A549 (cell line): ENCODE measurements around the gene RASGRP2. TPM values are rescaled to one million over a fixed set of nuclear protein-coding genes. Genes with fewer than 3 reads are reported as not detected.

Experiments
- ATAC-seq, 2 experiments: fragments of 200-7000 bp in 1 of 2; fragments of >200 bp in 1 of 2; cut with Nextera tagmentation in 1 of 2; cut with Tn5 transposase in 1 of 2; 3 replicates each; pipeline versions ENCODE4 v1.8.0 to v1.9.1; 2018 to 2020; ENCODE audit warnings: mild to moderate bottlenecking in 1 of 2, moderate library complexity in 1 of 2
- CTCF ChIA-PET: fragments of 300-600 bp; sonication (Branson Sonifier 250); formaldehyde crosslinking; extraction: SDS; loops from one replicate; lab custom pipeline; 2021; ENCODE audit warnings: antibody characterized with exemption, inconsistent platforms; lab: Yijun Ruan, JAX
- POLR2A ChIA-PET: fragments of 350-600 bp; formaldehyde crosslinking; extraction: SDS; loops from one replicate; lab custom pipeline; 2021; ENCODE audit warnings: antibody characterized with exemption, inconsistent platforms; lab: Yijun Ruan, JAX
- DNase-seq, 2 experiments: peaks; one replicate each; pipeline versions ENCODE4 v3.0.0 to v3.0.0-alpha.2; 2011 to 2016; ENCODE audit warnings: low read depth in 1 of 2, low spot score in 1 of 2
- FAIRE-seq: peaks from 2 replicates; lab custom pipeline; 2011; peaks lifted over from hg19 to GRCh38; lab: Jason Lieb, UNC
- H3K27ac ChIP-seq, 2 experiments: fragments of >200 bp; sonication (Bioruptor Twin); formaldehyde crosslinking; 3 replicates each; pipeline ENCODE4 v1.5.1; 2016 to 2017
- H3K4me1 ChIP-seq: fragments of >200 bp; sonication (Bioruptor Twin); formaldehyde crosslinking; 3 replicates; pipeline ENCODE4 v1.6.1; 2016
- H3K4me2 ChIP-seq: fragments of >200 bp; sonication (Bioruptor Twin); formaldehyde crosslinking; 3 replicates; pipeline ENCODE4 v1.6.1; 2016
- H3K4me3 ChIP-seq: fragments of >200 bp; sonication (Bioruptor Twin); formaldehyde crosslinking; 3 replicates; pipeline ENCODE4 v1.5.1; 2016
- H3K9me3 ChIP-seq: fragments of >200 bp; sonication (Bioruptor Twin); formaldehyde crosslinking; 3 replicates; pipeline ENCODE4 v1.6.1; 2016
- ATOH8 ChIP-seq: fragments of 250-450 bp; sonication (Bioruptor Pico); IDR thresholded peaks from 2 replicates; pipeline ENCODE4 v1.5.0; 2020; ENCODE audit warnings: low read depth, mild to moderate bottlenecking, moderate library complexity
- BHLHE40 ChIP-seq: IDR thresholded peaks from 2 replicates; pipeline ENCODE4 v1.6.1; 2012; ENCODE audit warnings: low read depth, low read length, inconsistent platforms
- CBX2 ChIP-seq: fragments of 200-600 bp; sonication (generic); IDR thresholded peaks from 2 replicates; pipeline ENCODE4 v1.6.1; 2016; ENCODE audit warnings: low read depth, mild to moderate bottlenecking, borderline replicate concordance
- CEBPB ChIP-seq, 2 experiments: fragments of >200 bp in 1 of 2; sonication (Bioruptor Twin) in 1 of 2; formaldehyde crosslinking in 1 of 2; IDR thresholded peaks; 2 replicates each; pipeline ENCODE4 v1.6.1; 2012 to 2016
- CHD2 ChIP-seq: fragments of 150-350 bp; IDR thresholded peaks from 2 replicates; pipeline ENCODE4 v1.6.1; 2014; ENCODE audit warnings: low read length; ENCODE audit not compliant: partially characterized antibody
- CHD4 ChIP-seq: fragments of 200-600 bp; sonication (generic); IDR thresholded peaks from 2 replicates; pipeline ENCODE4 v1.6.1; 2016; ENCODE audit warnings: antibody characterized with exemption, mild to moderate bottlenecking, borderline replicate concordance
- EHF ChIP-seq: fragments of 250-450 bp; sonication (Bioruptor Pico); IDR thresholded peaks from 2 replicates; pipeline ENCODE4 v1.5.0; 2020; ENCODE audit warnings: mild to moderate bottlenecking
- EHMT2 ChIP-seq: fragments of 200-600 bp; sonication (generic); IDR thresholded peaks from 2 replicates; pipeline ENCODE4 v1.6.1; 2016; ENCODE audit warnings: antibody characterized with exemption, low read depth, mild to moderate bottlenecking, moderate library complexity
- EP300 ChIP-seq, 2 experiments: fragments of >200 bp; sonication (Bioruptor Twin); formaldehyde crosslinking; IDR thresholded peaks; 2 replicates in 1 of 2; 3 replicates in 1 of 2; pipeline ENCODE4 v1.6.1; 2016 to 2017
- FOSL2 ChIP-seq, 2 experiments: fragments of 450-650 bp in 1 of 2; fragments of >200 bp in 1 of 2; sonication (Bioruptor Twin) in 1 of 2; formaldehyde crosslinking; IDR thresholded peaks; 2 replicates each; pipeline versions ENCODE4 v1.5.0 to v1.6.1; 2016 to 2020; ENCODE audit warnings: mild to moderate bottlenecking in 1 of 2, moderate library complexity in 1 of 2
- FOXS1 ChIP-seq: fragments of 250-450 bp; sonication (Bioruptor Pico); IDR thresholded peaks from 2 replicates; pipeline ENCODE4 v1.5.0; 2020; ENCODE audit warnings: mild to moderate bottlenecking, moderate library complexity
- GATA3 ChIP-seq: IDR thresholded peaks from 2 replicates; pipeline ENCODE4 v1.6.1; 2012; ENCODE audit warnings: borderline replicate concordance
- HDAC2 ChIP-seq: fragments of 200-600 bp; sonication (generic); IDR thresholded peaks from 2 replicates; pipeline ENCODE4 v1.6.1; 2016
- HOXA7 ChIP-seq: fragments of 250-450 bp; sonication (Bioruptor Pico); IDR thresholded peaks from 2 replicates; pipeline ENCODE4 v1.5.0; 2020; ENCODE audit warnings: mild to moderate bottlenecking, moderate library complexity
- KDM1A ChIP-seq: fragments of 200-600 bp; sonication (generic); IDR thresholded peaks from 2 replicates; pipeline ENCODE4 v1.6.1; 2016; ENCODE audit warnings: low read depth, mild to moderate bottlenecking
- KDM5A ChIP-seq: fragments of 200-600 bp; sonication (generic); IDR thresholded peaks from 2 replicates; pipeline ENCODE4 v1.6.1; 2016; ENCODE audit warnings: antibody characterized with exemption, mild to moderate bottlenecking
- MAFK ChIP-seq: fragments of 450-650 bp; IDR thresholded peaks from 2 replicates; pipeline ENCODE4 v1.6.1; 2014; ENCODE audit not compliant: partially characterized antibody
- MAZ ChIP-seq: fragments of 150-350 bp; IDR thresholded peaks from 2 replicates; pipeline ENCODE4 v1.6.1; 2014; ENCODE audit warnings: antibody characterized with exemption, low read depth, low read length, borderline replicate concordance
- MYC ChIP-seq: IDR thresholded peaks from 2 replicates; pipeline ENCODE4 v1.6.1; 2012; ENCODE audit warnings: mild to moderate bottlenecking, inconsistent platforms, low read length, improper control_type of control experiment, borderline replicate concordance
- NFE2L2 ChIP-seq: fragments of 150-350 bp; conservative IDR thresholded peaks from 2 replicates; pipeline ENCODE4 v1.6.1; 2014; ENCODE audit warnings: low read length
- REST ChIP-seq: fragments of 200-600 bp; sonication (generic); IDR thresholded peaks from 2 replicates; pipeline ENCODE4 v1.6.1; 2016; ENCODE audit warnings: antibody characterized with exemption, mild to moderate bottlenecking, moderate library complexity
- RFX5 ChIP-seq: fragments of 450-650 bp; IDR thresholded peaks from 2 replicates; pipeline ENCODE4 v1.7.1; 2014; ENCODE audit warnings: antibody characterized with exemption, mild to moderate bottlenecking, moderate library complexity
- RNF2 ChIP-seq: fragments of 200-600 bp; sonication (generic); IDR thresholded peaks from 2 replicates; pipeline ENCODE4 v1.6.1; 2016; ENCODE audit warnings: low read depth, mild to moderate bottlenecking, antibody characterized with exemption, moderate library complexity, borderline replicate concordance
- SMC3 ChIP-seq: fragments of >200 bp; sonication (Bioruptor Twin); formaldehyde crosslinking; IDR thresholded peaks from 3 replicates; pipeline ENCODE4 v1.6.1; 2018; ENCODE audit warnings: inconsistent platforms
- ZC3H11A ChIP-seq: fragments of 450-650 bp; IDR thresholded peaks from 2 replicates; pipeline ENCODE4 v1.6.1; 2014; ENCODE audit warnings: antibody characterized with exemption, mild to moderate bottlenecking
- ZFP36 ChIP-seq: fragments of 450-650 bp; IDR thresholded peaks from 2 replicates; pipeline ENCODE4 v1.6.1; 2014; ENCODE audit warnings: borderline replicate concordance; ENCODE audit not compliant: partially characterized antibody
- ZNF302 ChIP-seq: fragments of 250-450 bp; sonication (Bioruptor Pico); IDR thresholded peaks from 2 replicates; pipeline ENCODE4 v1.9.0; 2021; ENCODE audit warnings: inconsistent platforms, mild to moderate bottlenecking, moderate library complexity
- WGBS: methylation state at CpG from one replicate; pipeline ENCODE4 v1.1.6; 2017; ENCODE audit errors: missing lambda C conversion rate; 5-methylcytosine and 5-hydroxymethylcytosine counted together
- polyA plus RNA-seq, 4 experiments: library from polyadenylated mRNA; depleted of rRNA in 3 of 4; stranded (reverse); fragments of >200 nt; fragmentation: RNase III in 1 of 4; extraction: RNeasy Plus Mini Kit Qiagen cat#74134 plus additional on column Dnase treatment in 1 of 4; gene quantifications; 2 replicates in 3 of 4; 3 replicates in 1 of 4; pipeline ENCODE4 v1.2.3, GENCODE V29; 2011 to 2017
- TF ChIP-seq, protein P1 (sequence below): IDR thresholded peaks from 2 replicates; pipeline ENCODE4 v1.6.1; 2012; ENCODE audit warnings: low read depth, borderline replicate concordance
- TF ChIP-seq, protein P2 (sequence below): IDR thresholded peaks from 2 replicates; pipeline ENCODE4 v1.6.1; 2012

The RASGRP2 gene
- polyA plus RNA-seq, 2 of the 4 experiments (the other 2 are of a cell fraction), result 0.88 to 0.89 TPM

- H3K27ac ChIP-seq, result no peak overlapping the region
- no peak for ATAC-seq
- ChIA-PET CTCF (interaction anchor here (0.7 to 7.1 kb wide), 4 partner anchors 11 to 27 kb away, joined by 3 to 73 read pairs (median 4); partner anchors contain the start of genes RASGRP2 and SF1), POLR2A (no interaction called here)
- peaks cover 5% of the 10 kb centered on the region; the same call in 1 of the 3 replicates for H3K4me1 ChIP-seq
- FAIRE-seq, result no peak
- no peak overlapping the region for H3K4me3 ChIP-seq
- H3K9me3 ChIP-seq, result no peaks in the 10 kb centered on the region
- TF ChIP-seq RFX5 (no peak), ATOH8 (CRISPR knock-in tag) (no peak), ZFP36 (no peak), HDAC2 (no peak), MAZ (no peak), RNF2 (no peak), CHD4 (no peak)
- WGBS, result 91% methylated on average over 30 of the region's 30 CpGs
- no peak for DNase-seq
- H3K4me2 ChIP-seq, result no peak overlapping the region
Observed at GRCh38 chr11:64765291-64765850, 21.4 kb upstream of the RASGRP2 start.

DNA sequence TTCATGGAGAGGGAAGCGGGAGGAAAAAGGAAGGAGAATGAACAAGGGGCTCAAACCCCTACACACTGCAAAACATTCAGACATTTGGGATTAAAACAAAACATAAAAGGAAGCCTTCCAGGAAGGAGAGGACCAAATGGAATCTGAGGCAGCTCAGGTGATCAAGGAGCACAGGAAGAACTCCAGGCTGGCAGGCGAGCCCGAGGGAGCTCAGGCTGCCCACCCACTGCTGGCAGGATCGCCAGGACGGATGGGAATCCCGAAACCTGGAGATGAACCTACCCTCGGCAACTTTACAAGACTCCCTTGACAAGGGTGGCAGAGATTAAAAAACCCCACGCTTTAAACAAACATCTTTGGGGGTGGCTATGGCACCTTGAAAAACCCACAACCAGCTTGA lies 20.8 kb upstream of the RASGRP2 start:
- ChIA-PET CTCF (interaction anchor here (0.7 to 7.1 kb wide), 5 partner anchors 12 to 21 kb away, joined by 3 to 73 read pairs (median 4); partner anchors contain the start of genes RASGRP2 and SF1), POLR2A (no interaction called here)
- no peak for ATAC-seq
- no peak overlapping the region for H3K4me2 ChIP-seq
- 94% methylated on average over 8 of the region's 8 CpGs for WGBS
- TF ChIP-seq ZFP36 (no peak), KDM5A (no peak), KDM1A (no peak), RFX5 (no peak), CEBPB (IDR thresholded peaks at IDR 0.05) (no peak), EP300 (IDR thresholded peaks at IDR 0.05) (no peak), MYC (no peak), FOSL2 (IDR thresholded peaks at IDR 0.05) (no peak), FOSL2 (CRISPR knock-in tag; IDR thresholded peaks at IDR 0.05) (no peak), HOXA7 (CRISPR knock-in tag) (no peak), HDAC2 (no peak), RNF2 (no peak), ZC3H11A (no peak), ZNF302 (no peak), MAFK (no peak)
- TF ChIP-seq, protein P1, sequence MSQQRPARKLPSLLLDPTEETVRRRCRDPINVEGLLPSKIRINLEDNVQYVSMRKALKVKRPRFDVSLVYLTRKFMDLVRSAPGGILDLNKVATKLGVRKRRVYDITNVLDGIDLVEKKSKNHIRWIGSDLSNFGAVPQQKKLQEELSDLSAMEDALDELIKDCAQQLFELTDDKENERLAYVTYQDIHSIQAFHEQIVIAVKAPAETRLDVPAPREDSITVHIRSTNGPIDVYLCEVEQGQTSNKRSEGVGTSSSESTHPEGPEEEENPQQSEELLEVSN, result no peak
- TF ChIP-seq, protein P2, sequence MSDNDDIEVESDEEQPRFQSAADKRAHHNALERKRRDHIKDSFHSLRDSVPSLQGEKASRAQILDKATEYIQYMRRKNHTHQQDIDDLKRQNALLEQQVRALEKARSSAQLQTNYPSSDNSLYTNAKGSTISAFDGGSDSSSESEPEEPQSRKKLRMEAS, result no peak
- FAIRE-seq, result no peak
- H3K27ac ChIP-seq, result no peak overlapping the region
- no peaks in the 10 kb centered on the region for H3K9me3 ChIP-seq
- no peak overlapping the region for H3K4me3 ChIP-seq
- DNase-seq, result no peak
- peaks cover 5% of the 10 kb centered on the region; the same call in 1 of the 3 replicates for H3K4me1 ChIP-seq

GRCh38 chr11:64764040-64764611 lies 20.2 kb upstream of the RASGRP2 start:
- H3K4me1 ChIP-seq, result peaks cover 5% of the 10 kb centered on the region; the same call in 1 of the 3 replicates
- no peak overlapping the region for H3K4me3 ChIP-seq
- no peak overlapping the region for H3K27ac ChIP-seq
- H3K4me2 ChIP-seq, result no peak overlapping the region
- ChIA-PET POLR2A (no interaction called here), CTCF (interaction anchor here (0.8 to 7.1 kb wide), 5 partner anchors 8 to 75 kb away, joined by 3 to 73 read pairs (median 7); partner anchors contain the start of genes RASGRP2 and SF1)
- ATAC-seq (no peak), DNase-seq (no peak), FAIRE-seq (no peak)
- 90% methylated on average over 11 of the region's 11 CpGs for WGBS
- no peaks in the 10 kb centered on the region for H3K9me3 ChIP-seq
- TF ChIP-seq FOXS1 (no peak), BHLHE40 (no peak), ZNF302 (no peak), NFE2L2 (no peak), HOXA7 (CRISPR knock-in tag) (no peak), GATA3 (no peak), SMC3 (no peak), EHF (no peak), CBX2 (no peak), MYC (no peak), CHD2 (no peak), REST (no peak), EP300 (IDR thresholded peaks at IDR 0.05) (no peak), EHMT2 (no peak), MAZ (no peak)
